AG04450 (cell line): ENCODE measurements around the gene MIDN. TPM values are rescaled to one million over a fixed set of nuclear protein-coding genes. Genes with fewer than 3 reads are reported as not detected.

Source experiments
- CTCF ChIA-PET: fragments of 300-600, 350-600 bp; formaldehyde crosslinking; extraction: SDS; loops from one replicate; lab custom pipeline; 2022; ENCODE audit warnings: antibody characterized with exemption, inconsistent platforms; lab: Charles Lee
- POLR2A ChIA-PET: fragments of 350-600 bp; formaldehyde crosslinking; extraction: SDS; loops from one replicate; lab custom pipeline; 2021; ENCODE audit warnings: antibody characterized with exemption, inconsistent platforms; lab: Yijun Ruan, JAX
- DNase-seq: peaks from one replicate; pipeline ENCODE4 v3.0.0-alpha.2; 2011; ENCODE audit warnings: low read depth, low spot score
- H3K27ac ChIP-seq: one replicate; pipeline ENCODE4 v1.5.1; 2012; ENCODE audit warnings: low read depth, low read length, control low read depth
- H3K27me3 ChIP-seq: one replicate; pipeline ENCODE4 v1.6.0; 2012; ENCODE audit warnings: low read length; ENCODE audit not compliant: control insufficient read depth, insufficient read depth
- H3K4me3 ChIP-seq: 2 replicates; pipeline ENCODE4 v1.5.1; 2011; ENCODE audit warnings: mild to moderate bottlenecking, low read depth, low read length, control low read depth
- H3K9me3 ChIP-seq: 2 replicates; pipeline ENCODE4 v1.5.1; 2012; ENCODE audit warnings: low read length; ENCODE audit not compliant: control insufficient read depth, insufficient read depth
- polyA plus RNA-seq: library from polyadenylated mRNA; depleted of rRNA; stranded (reverse); fragments of >200 nt; gene quantifications from 2 replicates; pipeline ENCODE4 v1.2.3, GENCODE V29; 2011
- TF ChIP-seq, protein P1 (sequence below): IDR thresholded peaks from 2 replicates; pipeline ENCODE4 v1.5.1; 2011; ENCODE audit warnings: low read depth, low read length, control low read depth, inconsistent platforms

Gene MIDN
- polyA plus RNA-seq, 1 experiment, result 6.6 TPM

- TF ChIP-seq, protein P1, sequence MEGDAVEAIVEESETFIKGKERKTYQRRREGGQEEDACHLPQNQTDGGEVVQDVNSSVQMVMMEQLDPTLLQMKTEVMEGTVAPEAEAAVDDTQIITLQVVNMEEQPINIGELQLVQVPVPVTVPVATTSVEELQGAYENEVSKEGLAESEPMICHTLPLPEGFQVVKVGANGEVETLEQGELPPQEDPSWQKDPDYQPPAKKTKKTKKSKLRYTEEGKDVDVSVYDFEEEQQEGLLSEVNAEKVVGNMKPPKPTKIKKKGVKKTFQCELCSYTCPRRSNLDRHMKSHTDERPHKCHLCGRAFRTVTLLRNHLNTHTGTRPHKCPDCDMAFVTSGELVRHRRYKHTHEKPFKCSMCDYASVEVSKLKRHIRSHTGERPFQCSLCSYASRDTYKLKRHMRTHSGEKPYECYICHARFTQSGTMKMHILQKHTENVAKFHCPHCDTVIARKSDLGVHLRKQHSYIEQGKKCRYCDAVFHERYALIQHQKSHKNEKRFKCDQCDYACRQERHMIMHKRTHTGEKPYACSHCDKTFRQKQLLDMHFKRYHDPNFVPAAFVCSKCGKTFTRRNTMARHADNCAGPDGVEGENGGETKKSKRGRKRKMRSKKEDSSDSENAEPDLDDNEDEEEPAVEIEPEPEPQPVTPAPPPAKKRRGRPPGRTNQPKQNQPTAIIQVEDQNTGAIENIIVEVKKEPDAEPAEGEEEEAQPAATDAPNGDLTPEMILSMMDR, result no peak
- H3K27me3 ChIP-seq, result peaks cover 48% of the 10 kb centered on the region
- peak overlapping the region; percentile 31 for H3K27ac ChIP-seq
- no peaks in the 10 kb centered on the region; the same call in 1 of the 2 replicates for H3K9me3 ChIP-seq
- H3K4me3 ChIP-seq, result no peak overlapping the region
- no peak for DNase-seq
- ChIA-PET POLR2A (interaction anchor here (0.7 to 1.7 kb wide), 2 partner anchors 14 to 89 kb away, joined by 3 to 7 read pairs; partner anchors contain the start of gene CIRBP), CTCF (no interaction called here)
Observed at GRCh38 chr19:1283207-1283916, 35.0 kb downstream of the MIDN start.

- H3K27ac ChIP-seq, result no peak overlapping the region
- DNase-seq, result no peak
- H3K4me3 ChIP-seq, result no peak overlapping the region
- TF ChIP-seq, protein P1, result no peak
- POLR2A ChIA-PET, result interaction anchor here (0.6 to 1.7 kb wide), 2 partner anchors 15 to 242 kb away, joined by 3 to 7 read pairs; partner anchors contain the start of gene CIRBP
- H3K9me3 ChIP-seq, result no peaks in the 10 kb centered on the region; the same call in 1 of the 2 replicates
- CTCF ChIA-PET, result no interaction called here
- H3K27me3 ChIP-seq, result peaks cover 48% of the 10 kb centered on the region
Observed at GRCh38 chr19:1283917-1284292, 35.5 kb downstream of the MIDN start.

GRCh38 chr19:1284293-1284978 lies 36.1 kb downstream of the MIDN start:
- no peaks in the 10 kb centered on the region; the same call in 1 of the 2 replicates for H3K9me3 ChIP-seq
- POLR2A ChIA-PET, result interaction anchor here (0.6 to 1.7 kb wide), 3 partner anchors 15 to 242 kb away, joined by 3 to 7 read pairs (median 4); partner anchors contain the start of gene CIRBP
- DNase-seq, result no peak
- no peak overlapping the region for H3K4me3 ChIP-seq
- CTCF ChIA-PET, result no interaction called here
- TF ChIP-seq, protein P1, result no peak
- H3K27me3 ChIP-seq, result peaks cover 50% of the 10 kb centered on the region
- no peak overlapping the region for H3K27ac ChIP-seq

DNA sequence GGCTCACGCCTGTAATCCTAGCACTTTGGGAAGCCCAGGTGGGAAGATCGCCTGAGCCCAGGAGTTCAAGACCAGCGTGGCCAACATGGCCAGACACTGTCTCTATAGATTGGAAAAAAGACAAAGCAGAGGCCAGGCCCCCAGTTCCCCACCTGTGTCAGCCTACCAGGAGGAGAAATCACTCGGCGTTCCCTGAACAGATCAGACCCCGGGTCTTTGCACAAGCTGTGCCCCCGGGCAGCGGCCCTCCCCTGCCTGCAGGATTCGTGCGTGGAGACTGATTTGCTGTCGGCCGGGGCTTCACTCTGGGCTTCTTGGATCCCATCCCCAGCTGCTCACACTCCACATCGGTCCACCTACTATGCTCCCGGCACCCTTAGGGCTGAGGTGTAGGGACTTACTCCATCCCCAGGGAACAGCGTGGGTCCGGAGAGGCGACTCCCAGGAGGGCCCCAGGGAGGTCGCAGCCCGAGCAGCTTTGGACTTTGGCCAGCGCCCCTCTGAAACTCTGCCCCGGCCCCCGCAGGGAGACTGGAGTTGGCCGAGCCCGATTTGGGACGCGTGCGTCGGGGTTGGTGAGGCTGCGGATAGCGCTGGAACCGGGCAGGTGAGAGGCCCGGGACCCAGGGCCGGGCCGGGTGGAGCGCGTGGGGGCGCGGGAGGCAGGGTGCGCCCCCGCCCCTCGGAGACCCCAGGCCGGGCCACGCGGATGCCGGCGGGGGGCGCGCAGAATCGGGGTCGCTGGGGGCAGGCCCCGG lies 36.8 kb downstream of the MIDN start:
- Histone ChIP-seq H3K27ac (no peak overlapping the region), H3K9me3 (no peaks in the 10 kb centered on the region; the same call in 1 of the 2 replicates), H3K4me3 (no peak overlapping the region), H3K27me3 (peaks cover 50% of the 10 kb centered on the region)
- CTCF ChIA-PET, result no interaction called here
- TF ChIP-seq, protein P1, result no peak
- DNase-seq, result no peak
- POLR2A ChIA-PET, result interaction anchor here (1.0 kb wide), 1 partner anchor 15 kb away, joined by 4 read pairs; no protein-coding TSS in a partner anchor
